GM13976 (cell line): ENCODE data around the gene TCN1.

Experiments used
- DNase-seq: peaks from one replicate; pipeline ENCODE4 v3.0.0; 2012; ENCODE audit warnings: low spot score
- in situ Hi-C: fragments of 300-500 bp; cut with MboI; formaldehyde crosslinking; loops from one replicate; pipeline ENCODE4 v1.12.0; 2022; ENCODE audit warnings: low sequenced_read_pairs, mixed read lengths, inconsistent platforms; ENCODE audit not compliant: unreplicated experiment
- TF ChIP-seq, protein P1 (sequence below): IDR thresholded peaks from 2 replicates; pipeline ENCODE4 v1.5.1; 2012; ENCODE audit warnings: borderline replicate concordance, mild to moderate bottlenecking; ENCODE audit not compliant: insufficient read depth; ENCODE audit errors: extremely low read depth, missing control alignments, control extremely low read depth

Gene TCN1

DNA sequence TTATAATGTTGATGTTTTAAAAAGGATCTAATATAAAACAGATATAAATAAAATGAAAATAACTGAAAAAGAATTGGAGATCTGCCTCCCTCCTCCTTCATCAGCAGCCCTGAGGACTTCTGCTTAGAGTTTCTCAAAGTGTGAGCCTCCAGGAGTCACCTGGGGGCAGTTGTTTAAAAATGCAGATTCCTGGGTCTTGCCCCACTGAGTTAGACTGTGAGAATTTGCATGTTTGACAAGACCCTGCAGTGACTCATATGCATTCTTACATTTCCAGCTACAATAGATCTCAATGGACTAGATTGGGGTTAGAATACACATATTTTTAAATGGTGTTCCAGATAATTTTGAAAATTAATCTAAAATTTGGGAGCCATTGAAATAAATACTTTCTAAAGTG is 11.5 kb upstream of the TCN1 start:
- TF ChIP-seq, protein P1, sequence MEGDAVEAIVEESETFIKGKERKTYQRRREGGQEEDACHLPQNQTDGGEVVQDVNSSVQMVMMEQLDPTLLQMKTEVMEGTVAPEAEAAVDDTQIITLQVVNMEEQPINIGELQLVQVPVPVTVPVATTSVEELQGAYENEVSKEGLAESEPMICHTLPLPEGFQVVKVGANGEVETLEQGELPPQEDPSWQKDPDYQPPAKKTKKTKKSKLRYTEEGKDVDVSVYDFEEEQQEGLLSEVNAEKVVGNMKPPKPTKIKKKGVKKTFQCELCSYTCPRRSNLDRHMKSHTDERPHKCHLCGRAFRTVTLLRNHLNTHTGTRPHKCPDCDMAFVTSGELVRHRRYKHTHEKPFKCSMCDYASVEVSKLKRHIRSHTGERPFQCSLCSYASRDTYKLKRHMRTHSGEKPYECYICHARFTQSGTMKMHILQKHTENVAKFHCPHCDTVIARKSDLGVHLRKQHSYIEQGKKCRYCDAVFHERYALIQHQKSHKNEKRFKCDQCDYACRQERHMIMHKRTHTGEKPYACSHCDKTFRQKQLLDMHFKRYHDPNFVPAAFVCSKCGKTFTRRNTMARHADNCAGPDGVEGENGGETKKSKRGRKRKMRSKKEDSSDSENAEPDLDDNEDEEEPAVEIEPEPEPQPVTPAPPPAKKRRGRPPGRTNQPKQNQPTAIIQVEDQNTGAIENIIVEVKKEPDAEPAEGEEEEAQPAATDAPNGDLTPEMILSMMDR, result no peak
- DNase-seq, result no peak
- in situ Hi-C loops, result no loop called here

DNA sequence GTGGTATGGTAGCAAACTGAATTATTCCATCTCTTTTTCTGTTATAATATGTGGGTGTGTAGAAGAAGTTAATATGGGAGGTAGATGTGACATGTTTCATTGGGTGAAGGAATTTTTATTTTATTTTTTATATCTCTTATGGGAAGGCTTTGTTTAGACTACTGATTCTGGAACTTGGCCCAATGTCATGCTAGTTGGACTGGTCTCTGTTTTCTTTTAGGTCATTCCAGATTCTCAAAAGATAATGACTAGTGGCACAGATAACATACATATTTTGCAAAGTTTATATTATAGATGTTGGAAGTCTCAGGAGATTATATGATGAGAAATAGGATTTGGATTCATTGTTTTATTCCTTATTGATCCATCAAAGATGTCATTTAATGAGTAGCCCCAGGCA is 11.0 kb upstream of the TCN1 start:
- in situ Hi-C loops, result no loop called here
- TF ChIP-seq, protein P1, result no peak
- no peak for DNase-seq

DNA sequence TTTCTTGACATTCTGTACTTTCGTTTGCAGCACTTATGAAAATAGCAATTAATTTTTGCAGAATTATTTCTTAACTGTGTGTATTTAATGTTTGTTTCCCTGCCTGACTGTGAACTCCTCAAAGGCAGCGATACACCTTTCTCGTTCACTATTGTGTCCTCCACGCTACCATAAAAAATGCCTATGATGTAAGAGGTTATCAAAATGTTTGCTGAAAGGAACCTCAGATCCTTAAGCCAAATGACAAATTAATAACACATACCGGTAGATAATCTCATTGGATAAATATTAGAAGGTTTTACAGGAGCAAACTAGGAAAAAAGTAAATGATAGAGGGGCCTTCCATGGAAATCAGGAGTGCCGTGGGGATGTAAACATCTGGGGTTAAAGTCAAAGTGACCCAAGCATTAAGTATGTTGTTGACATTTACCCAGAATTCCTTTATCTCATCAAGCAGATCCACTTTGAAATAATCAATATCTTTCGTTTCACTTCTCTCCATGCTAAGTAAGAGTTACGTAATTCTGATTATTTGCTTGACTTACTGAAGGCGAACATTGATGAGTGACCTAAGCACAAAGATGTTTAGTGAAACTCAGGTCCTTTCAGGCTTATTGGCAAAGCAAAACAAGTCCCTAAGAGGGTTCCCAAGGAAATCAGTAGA is 9.7 kb upstream of the TCN1 start:
- in situ Hi-C loops, result no loop called here
- DNase-seq, result no peak
- TF ChIP-seq, protein P1, result no peak

DNA sequence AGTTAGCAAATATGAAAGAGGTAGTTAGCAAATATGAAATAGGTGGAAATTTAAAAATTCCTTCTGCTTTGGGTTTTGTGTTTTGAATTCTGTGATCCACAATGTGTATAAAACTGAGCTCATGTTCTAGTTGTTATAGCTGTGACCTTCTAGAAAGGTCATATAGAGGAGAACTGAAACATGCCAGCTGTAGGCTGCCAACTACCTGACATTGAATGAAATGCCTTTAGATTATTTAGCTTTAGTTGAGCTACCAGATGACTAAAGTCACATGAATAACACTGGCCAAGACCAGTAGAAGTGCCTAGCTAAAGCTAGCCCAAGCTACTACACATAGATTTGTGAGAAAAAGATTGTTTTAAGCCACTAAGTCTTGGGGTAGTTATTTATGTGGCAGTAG is 5.8 kb upstream of the TCN1 start:
- TF ChIP-seq, protein P1, result no peak
- DNase-seq, result no peak
- in situ Hi-C loops, result no loop called here

DNA sequence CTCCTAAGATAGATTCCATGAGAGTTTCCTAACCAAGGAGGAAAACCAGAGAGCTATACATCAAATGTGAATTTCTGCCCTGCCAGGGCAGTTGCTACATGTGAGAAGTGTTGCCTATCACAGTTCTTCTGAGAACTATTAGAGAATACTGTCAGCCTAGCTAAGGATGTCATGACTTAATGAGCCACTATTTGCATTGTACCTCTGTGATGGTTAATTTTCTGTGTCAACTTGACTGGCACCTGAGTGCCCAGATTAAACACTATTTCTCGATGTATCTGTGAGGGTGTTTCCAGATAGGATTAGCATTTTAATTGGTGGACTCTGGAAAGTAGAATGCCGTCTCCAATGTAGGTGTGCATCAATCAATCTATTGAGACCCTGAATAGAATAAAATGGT is 1.7 kb upstream of the TCN1 start:
- no peak for DNase-seq
- TF ChIP-seq, protein P1, result no peak
- in situ Hi-C loops, result no loop called here

DNA sequence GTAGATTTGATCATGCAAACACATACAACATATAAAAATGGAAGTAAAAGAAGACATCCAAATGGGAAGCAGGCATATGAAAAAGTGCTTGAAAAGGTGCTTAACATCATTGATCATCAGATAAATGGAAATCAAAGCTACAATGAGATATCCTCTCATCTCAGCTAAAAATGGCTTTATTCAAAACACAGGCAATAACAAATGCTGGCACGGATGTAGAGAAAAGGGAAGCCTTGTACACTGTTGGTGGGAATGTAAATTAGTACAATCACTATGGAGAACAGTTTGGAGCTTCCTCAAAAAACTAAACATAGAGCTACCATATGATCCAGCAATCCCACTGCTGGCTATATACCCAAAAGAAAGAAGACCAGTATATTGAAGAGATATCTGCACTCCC is 549 bp upstream of the TCN1 start:
- no peak for DNase-seq
- TF ChIP-seq, protein P1, result no peak
- in situ Hi-C loops, result no loop called here

DNA sequence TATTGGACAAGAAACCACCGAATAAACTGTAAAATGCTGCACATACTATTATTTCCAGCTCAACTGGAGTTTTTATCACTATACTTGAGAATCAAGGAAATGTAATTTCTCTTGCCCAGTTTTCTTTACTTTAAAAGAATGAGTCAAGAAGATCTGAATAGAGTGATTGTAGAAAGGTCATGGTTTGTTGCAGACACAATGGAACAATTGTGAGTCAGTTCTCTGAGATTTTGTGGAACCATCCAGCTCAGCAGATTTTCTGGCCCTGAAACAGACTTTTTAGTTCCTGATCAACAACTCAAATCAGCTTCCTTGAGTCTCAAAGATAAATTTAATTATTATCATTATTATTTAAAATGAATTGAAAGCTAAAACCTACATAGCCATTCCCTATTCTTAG is 1.3 kb downstream of the TCN1 start:
- TF ChIP-seq, protein P1, result no peak
- in situ Hi-C loops, result no loop called here
- DNase-seq, result no peak
